Chondrocyte (in vitro differentiated cells): ENCODE measurements around the gene MESP2. TPM values are rescaled to one million over a fixed set of nuclear protein-coding genes. Genes with fewer than 3 reads are reported as not detected.

Source experiments
- DNase-seq: peaks from one replicate; pipeline ENCODE4 v3.0.0; 2021; ENCODE audit warnings: mixed read lengths, low spot score
- H3K27ac Mint-ChIP-seq: one replicate; pipeline ENCODE4 v1.8.0; 2021; ENCODE audit warnings: mild to moderate bottlenecking, moderate library complexity, mixed read lengths; ENCODE audit not compliant: unreplicated experiment
- H3K27me3 Mint-ChIP-seq: 2 replicates; pipeline ENCODE4 v1.8.0; 2021; ENCODE audit warnings: low read depth, mixed read lengths
- H3K36me3 Mint-ChIP-seq: 2 replicates; pipeline ENCODE4 v1.8.0; 2021; ENCODE audit warnings: low read depth, mixed read lengths
- H3K4me1 Mint-ChIP-seq: 2 replicates; pipeline ENCODE4 v1.8.0; 2021; ENCODE audit warnings: low read depth, mild to moderate bottlenecking, mixed read lengths
- H3K4me3 Mint-ChIP-seq: one replicate; pipeline ENCODE4 v1.8.0; 2021; ENCODE audit warnings: mild to moderate bottlenecking, moderate library complexity, mixed read lengths; ENCODE audit not compliant: unreplicated experiment
- H3K9me3 Mint-ChIP-seq: 2 replicates; pipeline ENCODE4 v1.8.0; 2021; ENCODE audit warnings: low read depth, mixed read lengths
- CTCF ChIP-seq: fragments of 200-600 bp; sonication (generic); IDR thresholded peaks from 2 replicates; pipeline ENCODE4 v1.5.0; 2021; ENCODE audit warnings: antibody characterized with exemption, mild to moderate bottlenecking, moderate library complexity
- total RNA-seq: library from RNA; stranded (reverse); gene quantifications from 3 replicates; pipeline ENCODE4 v1.2.1, GENCODE V29; 2021

The MESP2 gene
- total RNA-seq, 1 donor from 2014 or later: 0.25 TPM

GRCh38 chr15:89794627-89795241, 18.6 kb downstream of the MESP2 start:
- Mint-ChIP-seq H3K36me3 (peaks cover 34% of the 10 kb centered on the region), H3K4me1 (peaks cover 16% of the 10 kb centered on the region), H3K27ac (peak overlapping the region; percentile 87), H3K27me3 (no peaks in the 10 kb centered on the region), H3K9me3 (no peaks in the 10 kb centered on the region), H3K4me3 (no peak overlapping the region)
- no peak for TF ChIP-seq CTCF
- DNase-seq: peak; percentile 11

GRCh38 chr15:89795996-89796395, 19.9 kb downstream of the MESP2 start:
- no peak for DNase-seq
- H3K9me3 Mint-ChIP-seq: no peaks in the 10 kb centered on the region
- TF ChIP-seq CTCF: no peak
- peaks cover 31% of the 10 kb centered on the region for H3K36me3 Mint-ChIP-seq
- no peak overlapping the region for H3K4me3 Mint-ChIP-seq
- no peak overlapping the region for H3K27ac Mint-ChIP-seq
- peaks cover 16% of the 10 kb centered on the region for H3K4me1 Mint-ChIP-seq
- no peaks in the 10 kb centered on the region for H3K27me3 Mint-ChIP-seq

- Mint-ChIP-seq H3K4me3 (no peak overlapping the region), H3K27me3 (no peaks in the 10 kb centered on the region), H3K27ac (no peak overlapping the region), H3K36me3 (peaks cover 33% of the 10 kb centered on the region), H3K4me1 (peaks cover 16% of the 10 kb centered on the region), H3K9me3 (no peaks in the 10 kb centered on the region)
- peak; percentile 33 for DNase-seq
- no peak for TF ChIP-seq CTCF
Measured at GRCh38 chr15:89797678-89798201, 21.6 kb downstream of the MESP2 start.

GRCh38 chr15:89799011-89799911, 23.1 kb downstream of the MESP2 start:
- H3K9me3 Mint-ChIP-seq: no peaks in the 10 kb centered on the region
- H3K4me1 Mint-ChIP-seq: peaks cover 23% of the 10 kb centered on the region
- peak; percentile 77 for DNase-seq
- no peak overlapping the region for H3K4me3 Mint-ChIP-seq
- H3K27me3 Mint-ChIP-seq: no peaks in the 10 kb centered on the region
- H3K27ac Mint-ChIP-seq: no peak overlapping the region
- H3K36me3 Mint-ChIP-seq: peaks cover 31% of the 10 kb centered on the region
- TF ChIP-seq CTCF: no peak

- H3K4me3 Mint-ChIP-seq: no peak overlapping the region
- H3K4me1 Mint-ChIP-seq: peaks cover 16% of the 10 kb centered on the region
- no peaks in the 10 kb centered on the region for H3K9me3 Mint-ChIP-seq
- H3K36me3 Mint-ChIP-seq: peaks cover 35% of the 10 kb centered on the region
- H3K27ac Mint-ChIP-seq: no peak overlapping the region
- no peaks in the 10 kb centered on the region for H3K27me3 Mint-ChIP-seq
- TF ChIP-seq CTCF: no peak
- DNase-seq: no peak
Measured at GRCh38 chr15:89799918-89800498, 23.9 kb downstream of the MESP2 start.
